ENCODE results near the gene ULK3.
A peak's percentile ranks its signal among the peaks of the same experiment; 100 is the strongest.

Gene ULK3

DNA sequence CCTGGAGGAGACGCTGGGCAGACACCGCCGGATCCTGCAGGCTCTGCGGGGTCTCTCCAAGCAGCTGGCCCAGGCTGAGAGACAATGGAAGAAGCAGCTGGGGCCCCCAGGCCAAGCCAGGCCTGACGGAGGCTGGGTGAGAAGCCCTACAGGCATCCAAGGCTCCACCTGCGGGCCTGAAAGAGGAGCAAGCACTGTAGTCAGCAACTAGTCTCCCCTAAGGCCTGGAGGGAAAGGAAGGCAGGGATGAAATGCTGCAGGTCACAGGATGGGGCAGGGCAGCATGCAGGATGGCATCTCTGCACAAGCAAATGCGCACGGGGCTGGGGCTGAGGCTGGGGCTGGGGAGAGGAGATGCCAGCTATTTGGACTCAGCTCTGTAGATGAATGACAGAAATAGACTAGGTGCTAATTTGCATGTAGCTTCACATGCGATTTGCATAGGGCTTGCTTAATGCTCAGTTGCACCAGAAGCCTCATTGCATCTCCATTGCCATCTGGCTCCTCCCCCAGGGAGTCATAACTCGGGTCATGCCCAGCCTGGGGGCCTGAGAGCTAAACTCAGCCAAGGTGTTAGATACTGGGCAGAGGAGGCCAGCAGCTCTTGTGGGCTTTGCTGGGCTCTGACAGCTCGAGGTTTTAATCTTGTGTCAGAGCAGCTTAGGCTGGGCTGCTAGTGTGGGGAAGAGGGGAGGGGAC is 21.7 kb downstream of the ULK3 start:
- DNase-seq = no peak

DNA sequence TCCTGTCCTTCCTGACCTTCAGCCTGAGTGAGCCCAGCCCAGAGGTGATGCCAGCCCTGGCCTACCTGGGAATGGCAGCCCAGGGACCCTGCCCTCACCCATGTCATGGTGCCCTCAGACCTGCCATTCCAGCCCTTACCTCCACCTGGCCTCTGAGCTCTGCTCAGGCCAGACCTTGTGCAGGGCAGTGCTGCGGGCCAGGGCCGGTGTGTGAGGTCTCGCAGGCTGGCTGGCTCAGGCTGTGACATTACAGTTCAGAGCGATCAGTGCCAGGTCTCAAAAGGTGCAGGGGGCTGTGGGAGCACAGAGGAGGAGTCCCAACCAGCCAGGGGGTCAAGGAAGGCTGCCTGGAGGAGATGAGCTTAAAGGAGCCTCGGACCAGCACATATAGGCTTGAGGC is 22.9 kb downstream of the ULK3 start:
- DNase-seq = no peak

DNA sequence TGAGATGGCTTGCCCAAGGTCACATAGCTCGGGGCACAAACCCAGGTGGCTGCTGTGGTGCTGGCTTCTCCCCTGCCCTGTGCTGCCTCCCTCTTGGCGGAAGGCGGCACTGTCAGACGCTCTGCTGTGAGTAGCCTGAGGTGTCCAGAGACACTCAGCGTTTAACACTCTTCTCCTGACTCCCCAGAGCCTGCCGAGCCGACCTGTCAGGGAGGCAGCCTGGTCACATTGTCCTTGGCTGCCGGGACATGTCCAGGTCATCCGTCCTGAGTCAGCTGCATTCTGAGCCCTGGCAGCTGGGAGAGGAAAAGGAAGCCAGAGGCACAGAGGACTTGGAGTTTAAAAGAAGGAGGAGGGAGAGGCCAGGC is 25.6 kb downstream of the ULK3 start:
- DNase-seq = no peak

DNA sequence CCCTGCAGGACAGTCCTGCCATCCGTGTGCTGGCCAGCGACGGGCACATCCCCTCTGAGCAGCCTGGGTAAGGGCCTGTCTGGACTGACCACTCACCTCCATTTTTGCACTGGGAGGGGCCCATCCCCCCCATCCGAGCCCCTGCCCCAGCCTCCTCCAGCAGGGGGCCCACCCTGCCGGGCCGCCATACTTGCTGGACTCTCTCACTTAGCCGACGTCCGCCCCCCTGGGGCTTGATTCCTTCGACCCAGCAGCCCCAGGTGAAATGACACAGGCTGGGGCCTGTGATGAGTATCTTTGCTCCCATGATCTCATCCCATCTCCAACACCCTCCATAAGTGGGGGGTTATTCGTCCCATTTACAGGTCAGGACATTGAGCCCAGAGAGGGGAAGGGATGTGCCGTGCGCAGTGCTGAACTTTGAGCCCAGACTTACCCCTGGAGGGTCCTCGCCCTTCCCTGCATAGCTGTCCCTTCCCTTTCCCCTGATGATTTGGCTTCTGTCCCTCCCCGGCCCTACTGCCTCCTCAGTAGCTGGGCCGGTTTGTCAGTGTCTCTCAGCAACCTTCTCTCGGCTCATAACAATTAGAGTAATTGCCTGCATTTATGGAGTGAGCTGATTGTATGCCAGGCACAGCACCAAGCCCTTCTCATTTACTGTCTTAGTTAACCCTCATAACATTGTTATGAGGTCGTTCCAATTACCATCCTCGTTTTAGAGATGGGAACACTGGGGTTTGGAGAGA is 26.2 kb downstream of the ULK3 start:
- DNase-seq = no peak

DNA sequence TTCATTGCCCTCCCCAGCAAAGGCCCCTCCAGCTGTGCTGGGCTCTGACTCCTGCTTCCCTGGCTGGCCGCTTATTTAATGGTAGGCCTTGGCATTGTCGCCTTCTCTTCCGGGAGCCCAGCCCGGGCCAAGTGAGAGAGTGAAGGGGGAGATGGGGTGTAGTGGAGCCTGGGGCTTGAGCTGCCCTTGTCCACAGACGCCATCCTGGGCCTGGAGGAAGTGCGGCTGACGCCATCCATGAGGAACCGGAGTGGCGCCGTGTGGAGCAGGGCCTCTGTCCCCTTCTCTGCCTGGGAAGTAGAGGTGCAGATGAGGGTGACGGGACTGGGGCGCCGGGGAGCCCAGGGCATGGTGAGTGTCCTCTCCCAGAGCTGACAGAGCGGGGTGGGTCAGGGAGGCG is 27.0 kb downstream of the ULK3 start:
- DNase-seq = no peak

DNA sequence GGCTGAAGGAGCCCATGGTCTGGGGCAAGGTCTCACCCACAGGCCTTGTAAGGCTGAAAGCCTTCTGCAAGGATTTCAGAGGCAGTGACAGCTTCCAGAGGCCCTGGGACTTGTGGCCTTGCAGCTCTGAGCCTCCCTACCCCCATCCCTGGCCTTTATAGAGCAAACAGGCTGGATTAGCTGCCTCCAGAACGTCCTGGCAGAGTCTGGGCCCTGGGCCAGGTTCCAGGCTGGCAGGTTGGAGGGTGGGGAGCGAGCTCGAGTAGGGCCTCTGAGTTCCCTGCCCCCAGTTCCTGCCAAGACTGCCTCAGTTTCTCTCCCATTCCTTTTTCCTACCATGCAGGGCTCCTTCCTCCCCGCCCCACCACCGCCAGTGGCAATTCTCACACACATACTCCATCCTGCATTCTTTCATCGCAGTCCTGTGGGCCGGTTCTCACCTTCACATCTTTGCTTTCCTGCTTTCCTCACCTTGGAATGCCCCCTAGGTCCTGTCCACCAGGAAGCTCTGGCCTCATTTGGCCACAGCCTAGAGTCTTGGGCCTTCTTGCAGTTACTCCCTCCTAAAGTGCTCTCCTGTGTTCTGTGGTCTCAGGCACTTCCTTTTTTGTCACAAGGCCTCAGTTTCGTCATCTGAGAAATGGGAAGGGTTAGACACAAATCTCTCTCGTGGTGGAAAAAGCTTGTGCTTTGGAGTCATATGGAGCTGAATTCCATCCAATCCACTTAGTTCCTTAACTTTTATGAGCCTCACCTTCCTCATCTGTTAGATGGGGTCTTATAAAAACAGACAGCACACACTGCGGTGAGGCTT is 27.6 kb downstream of the ULK3 start:
- DNase-seq = no peak

DNA sequence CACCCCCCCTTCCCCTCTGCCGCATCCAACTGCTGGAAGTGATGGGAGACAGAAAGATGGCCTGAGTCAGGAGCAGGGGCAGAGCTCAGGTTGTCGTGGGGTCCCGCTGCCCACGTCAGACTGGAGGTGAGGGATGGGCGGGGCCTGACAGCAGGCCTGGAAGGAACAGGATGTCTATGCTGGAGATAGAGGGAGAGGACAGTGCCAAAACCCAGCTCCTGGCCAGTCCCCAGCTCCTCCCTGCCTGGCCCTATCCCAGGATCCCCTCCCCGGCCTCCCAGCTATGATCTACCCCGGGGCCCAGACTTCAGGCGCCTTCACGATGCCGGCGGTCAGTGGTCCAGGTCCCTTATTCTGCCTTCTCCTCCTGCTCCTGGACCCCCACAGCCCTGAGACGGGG is 30.4 kb downstream of the ULK3 start, which contains the start of gene LMAN1L:
LMAN1L (plus strand) TSS at position 303 of the 400 bp plus-strand sequence; CDS start at position 323, 20 bp downstream.
- no peak for DNase-seq

DNA sequence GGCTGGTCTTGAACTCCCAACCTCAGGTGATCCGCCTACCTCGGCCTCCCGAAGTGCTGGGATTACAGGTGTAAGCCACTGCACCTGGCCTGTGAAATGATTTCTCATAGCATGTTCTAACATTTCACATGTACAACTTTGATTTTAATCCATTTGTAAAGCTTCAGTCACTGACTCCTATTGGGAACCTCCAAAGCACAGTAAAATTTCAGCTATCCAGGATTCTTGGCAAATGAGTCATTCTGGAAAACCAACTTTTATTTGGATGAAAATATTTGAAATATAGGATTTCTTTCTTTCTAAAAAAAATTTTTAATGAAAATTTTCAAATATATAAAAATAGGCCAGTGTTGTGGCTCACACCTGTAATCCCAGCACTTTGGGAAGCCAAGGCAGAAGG is 33.0 kb downstream of the ULK3 start:
- DNase-seq = no peak

DNA sequence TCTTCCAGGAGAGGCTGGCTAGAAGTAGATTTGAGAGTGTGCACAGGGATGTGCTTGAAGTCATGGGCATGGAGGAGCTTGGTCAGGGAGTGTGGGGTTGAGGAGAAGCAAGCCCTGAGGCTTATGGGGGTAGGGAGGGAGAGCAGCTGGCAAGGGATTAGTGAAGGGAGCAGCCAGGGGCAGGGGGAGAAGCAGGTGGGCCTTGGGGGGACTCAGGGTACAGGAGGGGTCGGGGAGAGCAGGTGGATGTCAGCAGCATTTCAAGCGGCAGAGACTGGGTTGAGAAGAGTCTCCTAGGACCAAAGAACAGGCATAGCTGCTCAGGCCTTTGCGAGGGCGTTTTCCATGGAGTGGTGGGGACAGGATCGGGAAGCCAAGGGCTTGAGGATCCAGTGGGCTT is 33.7 kb downstream of the ULK3 start:
- DNase-seq = no peak

DNA sequence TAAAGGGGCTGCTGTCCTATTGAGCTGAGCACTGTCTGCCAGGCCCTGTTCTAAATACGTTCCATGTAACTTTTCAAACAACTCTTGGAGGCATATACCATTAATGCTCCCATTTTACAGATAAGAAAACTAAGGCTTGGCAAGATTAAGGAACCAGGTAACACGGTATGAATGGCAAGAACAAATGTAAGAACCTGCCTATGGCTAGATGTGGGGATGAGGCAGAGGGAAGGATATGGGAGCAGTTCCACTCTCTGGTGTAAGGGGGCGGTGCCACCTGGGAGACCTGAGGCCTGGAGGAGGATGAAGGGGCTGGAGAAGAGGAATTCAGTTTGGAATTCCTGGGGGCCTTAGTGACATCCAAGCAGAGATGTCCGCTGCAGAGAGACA is 34.1 kb downstream of the ULK3 start:
- DNase-seq = no peak

DNA sequence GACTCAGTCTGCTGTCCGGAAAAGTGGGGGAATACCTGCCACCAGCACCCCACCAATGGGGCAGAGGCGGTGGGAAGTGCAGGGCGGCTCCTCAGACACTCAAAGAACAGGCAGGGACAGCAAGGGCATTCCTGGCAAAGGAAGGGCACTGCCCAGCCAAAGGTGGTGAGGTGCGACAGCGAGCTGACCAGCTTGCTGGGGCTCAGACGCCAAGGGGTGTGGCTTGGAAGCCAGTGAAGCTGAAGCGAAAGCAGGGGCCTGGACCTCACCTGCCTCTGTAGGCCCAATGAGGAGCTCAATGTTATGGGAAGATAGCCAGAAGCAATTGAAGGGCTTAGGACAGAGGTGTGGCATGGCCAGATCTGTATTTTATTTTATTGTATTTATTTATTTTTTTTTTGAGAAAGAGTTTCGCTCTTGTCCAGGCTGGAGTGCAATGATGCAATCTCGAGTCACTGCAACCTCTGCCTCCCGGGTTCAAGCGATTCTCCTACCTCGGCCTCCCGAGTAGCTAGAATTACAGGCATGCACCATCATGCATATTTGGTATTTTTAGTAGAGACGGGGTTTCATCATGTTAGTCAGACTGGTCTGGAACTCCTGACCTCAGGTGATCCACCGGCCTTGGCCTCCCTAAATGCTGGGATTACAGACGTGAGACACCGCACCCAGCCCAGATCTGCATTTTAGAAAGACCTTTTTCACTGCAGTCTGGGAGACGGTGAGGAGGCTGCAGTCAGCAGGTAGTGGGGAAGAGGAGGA is 34.7 kb downstream of the ULK3 start:
- DNase-seq = no peak

DNA sequence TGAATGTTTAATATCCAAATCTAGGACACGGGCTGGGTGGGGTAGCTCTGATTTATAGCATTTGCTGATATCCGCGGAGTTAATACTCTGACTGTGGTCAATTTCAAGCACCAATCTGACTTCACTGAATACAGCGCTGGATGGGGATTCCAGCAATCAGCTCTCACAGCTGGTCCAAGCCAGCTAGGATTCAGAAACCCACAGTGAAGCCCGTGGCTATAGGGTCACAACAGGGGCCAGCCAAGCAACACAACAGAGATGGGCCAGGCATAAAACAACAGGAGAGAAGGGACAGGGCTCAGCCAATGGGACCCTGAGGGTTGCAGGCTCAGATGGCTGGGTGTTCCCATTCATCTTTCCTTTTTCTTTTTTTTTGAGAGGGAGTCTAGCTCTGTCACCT is 35.7 kb downstream of the ULK3 start:
- DNase-seq = no peak

DNA sequence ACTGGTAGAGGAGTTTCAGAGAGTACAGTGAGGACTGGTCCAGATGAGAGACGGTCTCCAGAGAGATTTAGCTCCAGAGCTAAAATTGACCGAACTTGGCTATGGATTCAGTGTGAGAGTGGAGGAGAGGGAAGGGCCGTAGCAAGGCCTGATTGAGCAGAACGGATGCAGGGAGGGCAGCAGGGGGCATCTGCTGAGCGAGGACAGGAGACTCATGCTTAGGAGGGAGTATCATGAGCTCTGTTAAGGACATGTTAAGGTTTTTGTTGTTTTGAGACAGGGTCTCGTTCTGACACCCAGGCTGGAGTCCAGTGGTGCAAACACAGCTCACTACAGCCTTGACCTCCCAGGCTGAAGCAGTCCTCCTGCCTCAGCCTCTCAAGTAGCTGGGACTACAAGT is 38.0 kb downstream of the ULK3 start:
- DNase-seq = no peak

DNA sequence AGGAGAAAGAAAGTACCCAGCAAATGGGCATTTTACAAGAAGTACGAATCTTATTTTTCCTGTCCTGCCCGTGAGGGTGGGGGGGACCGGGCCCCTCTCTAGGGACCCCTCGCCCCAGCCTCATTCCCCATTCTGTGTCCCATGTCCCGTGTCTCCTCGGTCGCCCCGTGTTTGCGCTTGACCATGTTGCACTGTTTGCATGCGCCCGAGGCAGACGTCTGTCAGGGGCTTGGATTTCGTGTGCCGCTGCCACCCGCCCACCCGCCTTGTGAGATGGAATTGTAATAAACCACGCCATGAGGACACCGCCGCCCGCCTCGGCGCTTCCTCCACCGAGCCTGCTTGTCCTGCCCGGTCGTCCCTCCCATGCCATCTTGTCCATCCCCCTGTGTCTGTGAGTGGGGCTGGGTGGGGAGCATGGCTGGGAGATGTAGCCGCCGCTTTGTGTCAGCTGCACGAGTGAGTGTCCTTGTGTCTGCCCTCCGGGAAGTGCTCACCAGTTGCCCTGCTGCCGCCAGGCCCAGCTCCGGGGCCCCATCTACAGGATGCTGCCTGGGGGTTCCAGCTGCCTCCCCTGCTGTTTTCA is 40.0 kb downstream of the ULK3 start:
- DNase-seq = no peak

DNA sequence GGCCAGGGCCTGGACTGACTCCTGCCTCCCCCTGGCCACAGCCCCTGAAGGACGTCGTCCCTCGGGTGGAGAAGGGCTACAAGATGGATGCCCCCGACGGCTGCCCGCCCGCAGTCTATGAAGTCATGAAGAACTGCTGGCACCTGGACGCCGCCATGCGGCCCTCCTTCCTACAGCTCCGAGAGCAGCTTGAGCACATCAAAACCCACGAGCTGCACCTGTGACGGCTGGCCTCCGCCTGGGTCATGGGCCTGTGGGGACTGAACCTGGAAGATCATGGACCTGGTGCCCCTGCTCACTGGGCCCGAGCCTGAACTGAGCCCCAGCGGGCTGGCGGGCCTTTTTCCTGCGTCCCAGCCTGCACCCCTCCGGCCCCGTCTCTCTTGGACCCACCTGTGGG is 40.7 kb downstream of the ULK3 start:
- no peak for DNase-seq

DNA sequence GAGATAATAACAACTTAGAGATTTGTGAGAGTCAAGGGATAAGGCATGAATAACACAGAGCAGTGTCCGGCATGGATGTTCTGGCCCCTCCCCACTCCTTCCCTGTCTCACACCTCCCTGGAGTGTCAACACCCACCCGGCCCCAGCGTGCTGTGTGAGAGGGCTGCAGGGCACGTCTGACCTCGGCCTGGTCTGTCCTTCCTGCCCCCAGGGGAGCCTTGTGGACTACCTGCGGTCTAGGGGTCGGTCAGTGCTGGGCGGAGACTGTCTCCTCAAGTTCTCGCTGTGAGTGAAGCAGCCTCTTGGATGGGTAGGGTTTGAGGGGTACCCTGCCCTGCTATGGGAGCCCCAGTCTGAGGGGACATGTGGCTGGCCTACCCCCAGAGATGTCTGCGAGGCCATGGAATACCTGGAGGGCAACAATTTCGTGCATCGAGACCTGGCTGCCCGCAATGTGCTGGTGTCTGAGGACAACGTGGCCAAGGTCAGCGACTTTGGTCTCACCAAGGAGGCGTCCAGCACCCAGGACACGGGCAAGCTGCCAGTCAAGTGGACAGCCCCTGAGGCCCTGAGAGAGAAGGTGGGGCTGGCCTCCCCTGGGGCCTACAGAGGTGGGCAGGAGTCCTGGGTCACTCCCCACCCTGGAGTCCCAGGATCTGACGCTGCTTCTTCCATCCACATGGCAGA is 41.5 kb downstream of the ULK3 start:
- no peak for DNase-seq

DNA sequence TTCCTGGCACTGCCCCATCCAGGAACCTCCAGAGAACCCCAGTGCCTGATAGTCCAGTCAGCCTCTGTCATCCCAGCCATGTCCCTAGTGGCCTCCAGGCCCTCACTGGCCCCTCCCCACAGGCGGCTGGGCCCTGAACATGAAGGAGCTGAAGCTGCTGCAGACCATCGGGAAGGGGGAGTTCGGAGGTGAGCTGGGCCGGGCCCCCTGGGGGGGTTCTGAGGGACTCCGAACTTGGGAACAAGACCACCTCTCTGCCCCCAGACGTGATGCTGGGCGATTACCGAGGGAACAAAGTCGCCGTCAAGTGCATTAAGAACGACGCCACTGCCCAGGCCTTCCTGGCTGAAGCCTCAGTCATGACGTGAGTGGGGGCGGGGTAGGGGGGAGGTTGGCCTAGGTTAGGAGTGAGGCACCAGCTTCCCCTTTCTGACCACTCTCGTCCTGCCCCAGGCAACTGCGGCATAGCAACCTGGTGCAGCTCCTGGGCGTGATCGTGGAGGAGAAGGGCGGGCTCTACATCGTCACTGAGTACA is 42.3 kb downstream of the ULK3 start:
- DNase-seq = no peak

DNA sequence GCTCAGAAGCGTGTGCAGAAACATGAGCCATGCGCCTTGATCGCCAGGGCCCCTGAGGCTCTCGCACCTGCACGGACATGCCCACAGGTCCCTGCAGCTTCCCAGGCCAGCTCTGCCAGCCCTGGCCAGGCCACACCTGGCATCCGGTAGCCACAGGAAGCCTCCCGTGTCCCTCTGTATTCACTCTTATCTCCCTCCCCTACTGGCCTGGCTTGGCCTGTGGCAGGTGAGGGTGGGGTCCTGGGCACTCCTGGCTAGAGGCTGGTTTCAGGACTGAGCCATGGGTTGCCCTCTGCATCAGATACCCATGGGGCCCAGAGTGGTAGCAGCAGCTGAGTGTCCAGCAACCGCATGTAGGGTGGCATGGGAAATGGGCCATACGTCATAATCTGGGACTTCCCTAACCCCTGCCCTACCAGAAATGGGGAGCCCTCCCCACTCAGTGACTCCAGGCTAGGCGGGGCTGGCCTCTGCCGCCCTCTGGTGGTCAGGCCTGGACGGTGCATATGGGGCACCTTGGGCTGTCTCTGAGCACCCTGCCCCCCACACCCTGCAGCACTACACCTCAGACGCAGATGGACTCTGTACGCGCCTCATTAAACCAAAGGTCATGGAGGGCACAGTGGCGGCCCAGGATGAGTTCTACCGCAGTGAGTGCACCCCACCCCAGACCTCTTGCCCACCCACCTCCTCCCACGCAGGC is 42.9 kb downstream of the ULK3 start:
- peak; percentile 84 to 85 for DNase-seq

DNA sequence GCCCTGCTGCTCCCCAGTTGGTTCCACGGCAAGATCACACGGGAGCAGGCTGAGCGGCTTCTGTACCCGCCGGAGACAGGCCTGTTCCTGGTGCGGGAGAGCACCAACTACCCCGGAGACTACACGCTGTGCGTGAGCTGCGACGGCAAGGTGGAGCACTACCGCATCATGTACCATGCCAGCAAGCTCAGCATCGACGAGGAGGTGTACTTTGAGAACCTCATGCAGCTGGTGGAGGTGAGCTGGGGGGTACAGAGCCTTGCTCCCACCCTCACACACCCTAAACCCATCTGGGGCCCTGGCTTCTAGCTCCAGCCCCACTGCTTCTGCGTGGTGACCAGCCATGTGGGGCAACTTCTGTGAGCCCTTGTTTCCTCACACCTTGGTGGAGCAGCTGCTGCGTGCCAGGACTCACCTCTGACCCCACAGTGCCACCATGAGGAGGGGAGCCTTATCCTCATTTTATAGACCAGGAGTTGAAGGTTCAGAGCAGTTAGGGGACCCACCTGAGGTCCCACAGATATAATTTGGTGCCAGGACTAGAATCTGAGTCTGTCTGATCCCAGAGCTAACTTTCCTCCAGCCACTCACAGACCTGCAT is 43.6 kb downstream of the ULK3 start:
- no peak for DNase-seq

DNA sequence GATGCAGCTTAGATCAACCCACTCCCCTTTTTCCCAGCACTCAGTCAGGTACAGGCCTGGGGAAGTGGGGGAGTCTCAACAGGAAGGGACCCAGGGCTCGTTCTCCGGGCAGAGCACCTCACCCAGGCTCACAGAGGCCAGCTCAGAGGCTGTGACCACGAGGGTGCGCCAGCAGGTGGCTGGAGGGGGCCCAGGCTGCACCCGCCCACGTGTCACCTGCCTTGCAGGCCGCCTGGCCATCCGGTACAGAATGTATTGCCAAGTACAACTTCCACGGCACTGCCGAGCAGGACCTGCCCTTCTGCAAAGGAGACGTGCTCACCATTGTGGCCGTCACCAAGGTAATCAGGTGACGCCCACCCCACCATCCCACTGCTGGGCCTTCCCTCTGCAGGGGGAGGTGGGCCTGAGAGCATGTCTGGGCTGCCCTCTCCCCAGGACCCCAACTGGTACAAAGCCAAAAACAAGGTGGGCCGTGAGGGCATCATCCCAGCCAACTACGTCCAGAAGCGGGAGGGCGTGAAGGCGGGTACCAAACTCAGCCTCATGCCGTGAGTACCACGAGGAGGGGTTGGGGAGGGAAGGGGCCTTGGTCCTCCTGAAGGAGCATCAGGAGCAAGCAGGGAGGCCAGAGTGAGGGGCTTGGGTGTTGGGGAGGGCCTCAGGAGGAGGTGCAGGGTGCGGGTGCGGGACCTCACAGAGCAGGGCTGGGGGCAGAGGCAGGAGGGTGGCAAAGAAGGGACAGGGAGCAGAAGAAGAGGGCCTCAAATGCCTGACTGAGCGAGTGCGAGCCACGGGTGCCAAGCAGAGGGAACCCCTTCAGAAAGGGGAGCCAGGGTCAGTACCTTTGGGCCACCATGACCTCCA is 44.3 kb downstream of the ULK3 start:
- DNase-seq = no peak

Measured in activated CD4-positive, alpha-beta T cell treated with anti-CD3 and anti-CD28 coated beads, Interleukin-2, amount 50 U/mL, for 4 hours (primary cell).